MG63 (cell line): ENCODE data around the gene CRISP2. TPM values are rescaled to one million over a fixed set of nuclear protein-coding genes. Genes with fewer than 3 reads are reported as not detected.
"Not testable (repeated sequence)": the region's sequence is repeated elsewhere in the genome, so short reads cannot be mapped to it uniquely, and the experiment has no call there.

Source experiments
- DNase-seq: peaks from one replicate; pipeline ENCODE4 v3.0.0-alpha.2; 2020
- H3K27me3 ChIP-seq: fragments of 250-450 bp; sonication (Bioruptor Pico); 2 replicates; pipeline ENCODE4 v1.5.1; 2020; ENCODE audit warnings: mild to moderate bottlenecking, moderate library complexity
- H3K36me3 ChIP-seq: fragments of 250-450 bp; sonication (Bioruptor Pico); 2 replicates; pipeline ENCODE4 v1.5.1; 2020; ENCODE audit warnings: mild to moderate bottlenecking, moderate library complexity
- H3K4me3 ChIP-seq: fragments of 250-450 bp; sonication (Bioruptor Pico); 2 replicates; pipeline ENCODE4 v1.5.1; 2020; ENCODE audit warnings: mild to moderate bottlenecking, moderate library complexity
- H3K9me3 ChIP-seq: fragments of 250-450 bp; sonication (Bioruptor Pico); 2 replicates; pipeline ENCODE4 v1.5.1; 2020; ENCODE audit warnings: mild to moderate bottlenecking, moderate library complexity
- total RNA-seq: library from RNA; depleted of rRNA; stranded (reverse); fragments of >200 nt; shearing (Covaris generic); gene quantifications from 2 replicates; pipeline ENCODE4 v1.2.3, GENCODE V29; 2014; ENCODE audit warnings: low replicate concordance; rRNA removed

The CRISP2 gene, protein sequence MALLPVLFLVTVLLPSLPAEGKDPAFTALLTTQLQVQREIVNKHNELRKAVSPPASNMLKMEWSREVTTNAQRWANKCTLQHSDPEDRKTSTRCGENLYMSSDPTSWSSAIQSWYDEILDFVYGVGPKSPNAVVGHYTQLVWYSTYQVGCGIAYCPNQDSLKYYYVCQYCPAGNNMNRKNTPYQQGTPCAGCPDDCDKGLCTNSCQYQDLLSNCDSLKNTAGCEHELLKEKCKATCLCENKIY
- not detected in 2 replicates for total RNA-seq

DNA sequence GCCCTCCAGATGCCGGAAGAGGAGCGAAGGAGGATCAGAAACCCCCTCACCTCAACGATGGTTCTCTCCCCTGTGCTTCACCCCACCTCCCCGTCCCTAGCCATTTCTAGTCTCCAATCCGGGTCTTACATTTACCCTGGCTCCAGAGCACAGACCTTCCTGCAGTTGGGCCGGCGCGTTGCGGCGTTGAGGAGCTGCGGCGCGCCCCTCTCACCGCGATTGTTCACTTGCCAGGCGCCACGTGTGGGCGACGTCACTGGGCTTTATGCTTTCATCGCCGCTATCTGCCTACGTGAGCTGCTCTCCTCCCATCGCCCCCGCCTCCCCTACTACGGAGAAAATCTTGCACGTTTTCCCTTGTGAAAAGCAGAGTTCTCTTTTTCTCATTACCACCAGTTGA lies at the start of gene CRISP2:
Gene CRISP2, minus strand, starts transcription at position 198 of the 400 bp plus-strand sequence. CDS start 4,347 bp downstream, outside the sequence.
- no peaks in the 10 kb centered on the region for H3K27me3 ChIP-seq
- no peaks in the 10 kb centered on the region for H3K9me3 ChIP-seq
- DNase-seq, result peak; percentile 12
- no peaks in the 10 kb centered on the region for H3K36me3 ChIP-seq
- H3K4me3 ChIP-seq, result no peak within 1 kb of the TSS

- Histone ChIP-seq H3K27me3 (no peaks in the 10 kb centered on the region), H3K9me3 (no peaks in the 10 kb centered on the region), H3K36me3 (no peaks in the 10 kb centered on the region), H3K4me3 (no peak within 1 kb of the TSS)
- DNase-seq, result no peak
Observed at GRCh38 chr6:49744259-49744658, 30.9 kb upstream of the CRISP2 start, which contains the start of gene CRISP3. Gene CRISP3, minus strand, starts transcription at chr6:49744388. Its CDS starts 21 bp downstream, at chr6:49744367.

- Histone ChIP-seq H3K27me3 (no peaks in the 10 kb centered on the region), H3K4me3 (no peak overlapping the region), H3K36me3 (no peaks in the 10 kb centered on the region), H3K9me3 (no peaks in the 10 kb centered on the region)
- no peak for DNase-seq
Observed at GRCh38 chr6:49743429-49743828, 30.1 kb upstream of the CRISP2 start.

DNA sequence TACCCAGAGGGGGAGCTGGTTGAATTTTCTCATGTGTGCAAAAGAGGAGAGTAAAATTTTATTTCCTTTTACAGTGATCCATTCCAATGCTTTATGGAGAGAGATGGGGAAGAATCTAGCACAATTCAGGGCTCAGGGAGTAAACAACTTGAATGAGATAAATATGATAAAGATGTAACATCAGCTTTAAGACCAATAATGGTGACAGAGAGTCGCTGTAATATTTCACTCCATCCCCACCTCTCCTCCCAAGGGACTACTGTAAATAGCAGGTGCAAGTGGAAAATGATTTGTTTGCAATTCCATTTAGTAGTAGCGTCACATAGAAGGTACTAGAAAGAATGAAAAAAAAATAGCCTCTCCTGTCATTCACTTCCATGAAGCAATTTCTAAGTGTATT lies 26.1 kb upstream of the CRISP2 start:
- Histone ChIP-seq H3K36me3 (no peaks in the 10 kb centered on the region), H3K9me3 (no peaks in the 10 kb centered on the region), H3K4me3 (no peak overlapping the region), H3K27me3 (no peaks in the 10 kb centered on the region)
- DNase-seq, result no peak

DNA sequence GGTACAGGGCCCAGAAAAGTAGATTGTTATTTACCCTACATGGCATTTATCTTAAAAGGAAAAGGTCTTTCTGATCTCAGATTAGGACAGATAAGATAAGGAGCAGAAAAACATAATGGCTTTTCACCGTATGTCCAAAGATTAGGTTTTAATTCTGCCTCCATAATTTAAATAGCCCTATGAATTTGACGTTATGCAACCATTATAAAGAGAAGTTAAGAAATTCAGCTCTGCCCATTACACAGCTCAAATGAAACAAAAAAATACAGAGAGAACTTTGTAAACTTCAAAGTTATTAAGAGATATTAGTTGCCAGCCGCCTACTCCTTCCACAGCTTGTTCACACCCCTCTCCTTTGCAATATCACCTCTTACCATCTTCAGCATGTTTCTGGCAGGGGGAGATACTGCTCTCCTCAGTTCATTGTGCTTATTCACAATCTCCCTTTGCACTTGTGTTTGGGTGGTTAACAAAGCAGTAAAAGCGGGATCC lies 22.7 kb upstream of the CRISP2 start:
- H3K36me3 ChIP-seq, result no peaks in the 10 kb centered on the region
- H3K27me3 ChIP-seq, result no peaks in the 10 kb centered on the region
- no peaks in the 10 kb centered on the region for H3K9me3 ChIP-seq
- DNase-seq, result no peak
- H3K4me3 ChIP-seq, result no peak overlapping the region

DNA sequence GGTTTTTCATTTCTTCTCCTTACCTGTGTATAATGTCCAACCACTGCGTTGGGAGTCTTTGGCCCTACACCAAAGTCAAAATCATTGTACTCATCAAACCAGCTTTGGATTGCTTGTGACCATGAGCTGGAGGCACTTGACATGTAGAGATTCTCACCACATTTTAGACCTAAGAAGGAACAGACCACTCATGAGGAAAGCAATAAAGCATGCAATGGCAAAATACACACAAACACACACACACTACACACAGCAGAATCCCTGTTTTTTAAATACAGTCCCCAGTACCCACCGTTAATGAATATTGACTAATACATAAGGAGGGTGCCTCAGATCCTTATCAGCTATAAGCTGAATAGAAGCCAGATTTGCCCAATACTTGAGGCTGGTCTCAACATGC lies 20.3 kb upstream of the CRISP2 start:
- no peaks in the 10 kb centered on the region for H3K36me3 ChIP-seq
- no peaks in the 10 kb centered on the region for H3K27me3 ChIP-seq
- DNase-seq, result no peak
- no peaks in the 10 kb centered on the region for H3K9me3 ChIP-seq
- H3K4me3 ChIP-seq, result no peak overlapping the region

GRCh38 chr6:49732781-49733180 lies 19.4 kb upstream of the CRISP2 start:
- Histone ChIP-seq H3K27me3 (no peaks in the 10 kb centered on the region), H3K4me3 (no peak overlapping the region), H3K36me3 (no peaks in the 10 kb centered on the region), H3K9me3 (no peaks in the 10 kb centered on the region)
- DNase-seq, result no peak

- Histone ChIP-seq H3K4me3 (no peak overlapping the region), H3K9me3 (no peaks in the 10 kb centered on the region), H3K27me3 (no peaks in the 10 kb centered on the region), H3K36me3 (no peaks in the 10 kb centered on the region)
- DNase-seq, result no peak
Observed at GRCh38 chr6:49730251-49730650, 16.9 kb upstream of the CRISP2 start.

GRCh38 chr6:49723917-49724316 lies 10.6 kb upstream of the CRISP2 start:
- not testable (repeated sequence) for DNase-seq, H3K9me3 ChIP-seq, H3K27me3 ChIP-seq, H3K36me3 ChIP-seq, H3K4me3 ChIP-seq

DNA sequence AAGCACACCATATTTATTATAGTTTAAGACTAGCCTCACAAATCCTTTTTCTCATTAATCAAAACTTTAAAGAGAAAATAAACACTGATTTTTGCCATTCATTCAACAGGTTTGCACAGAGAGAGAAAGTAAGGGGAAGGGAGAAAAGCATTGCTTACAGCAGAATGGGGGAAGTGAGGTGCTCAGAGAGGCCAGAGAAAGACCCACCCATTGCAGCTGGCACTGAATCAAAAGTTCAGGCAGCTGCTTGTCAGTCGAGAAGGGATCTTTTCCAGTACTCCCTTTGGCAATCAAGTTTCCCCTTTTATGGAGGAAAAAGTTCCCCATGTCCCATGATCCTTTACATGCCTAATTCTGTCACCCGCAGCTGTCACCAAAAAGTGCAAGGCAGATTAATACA lies 8.0 kb upstream of the CRISP2 start:
- Histone ChIP-seq H3K36me3 (no peaks in the 10 kb centered on the region), H3K4me3 (no peak overlapping the region), H3K27me3 (no peaks in the 10 kb centered on the region), H3K9me3 (peaks cover 5% of the 10 kb centered on the region; the same call in 1 of the 2 replicates)
- no peak for DNase-seq

- no peaks in the 10 kb centered on the region for H3K27me3 ChIP-seq
Observed at GRCh38 chr6:49720372-49720771, 7.0 kb upstream of the CRISP2 start.

DNA sequence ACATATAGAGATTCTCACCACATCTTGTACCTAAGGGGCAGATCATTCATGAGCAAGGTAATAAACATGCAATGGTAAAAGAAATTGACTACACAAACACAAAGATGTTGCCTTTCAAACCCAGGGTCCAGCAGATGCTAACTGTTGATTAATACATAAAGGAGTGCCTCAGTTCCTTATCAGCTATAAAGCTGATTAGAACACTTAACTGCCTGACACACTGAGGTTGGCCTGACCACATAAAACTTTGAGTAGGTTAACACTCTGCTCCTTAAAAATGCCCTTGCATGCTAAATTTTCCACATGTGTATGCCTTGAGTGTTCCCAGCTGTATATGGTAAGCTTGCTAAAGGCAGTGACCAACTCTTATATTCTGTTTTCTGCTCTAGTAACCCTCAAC lies 14.9 kb downstream of the CRISP2 start:
- no peaks in the 10 kb centered on the region for H3K27me3 ChIP-seq
- H3K4me3 ChIP-seq, result no peak overlapping the region
- H3K36me3 ChIP-seq, result no peaks in the 10 kb centered on the region
- peaks cover 9% of the 10 kb centered on the region; the same call in 1 of the 2 replicates for H3K9me3 ChIP-seq
- DNase-seq, result no peak

More at GRCh38 chr6:49720372-49720771, 7.0 kb upstream of the CRISP2 start:
- Histone ChIP-seq H3K4me3 (no peak overlapping the region), H3K9me3 (peaks cover 5% of the 10 kb centered on the region; the same call in 1 of the 2 replicates), H3K36me3 (no peaks in the 10 kb centered on the region)
- no peak for DNase-seq

GRCh38 chr6:49693512-49693911 lies 19.8 kb downstream of the CRISP2 start:
- DNase-seq, result no peak
- no peak overlapping the region for H3K4me3 ChIP-seq

DNA sequence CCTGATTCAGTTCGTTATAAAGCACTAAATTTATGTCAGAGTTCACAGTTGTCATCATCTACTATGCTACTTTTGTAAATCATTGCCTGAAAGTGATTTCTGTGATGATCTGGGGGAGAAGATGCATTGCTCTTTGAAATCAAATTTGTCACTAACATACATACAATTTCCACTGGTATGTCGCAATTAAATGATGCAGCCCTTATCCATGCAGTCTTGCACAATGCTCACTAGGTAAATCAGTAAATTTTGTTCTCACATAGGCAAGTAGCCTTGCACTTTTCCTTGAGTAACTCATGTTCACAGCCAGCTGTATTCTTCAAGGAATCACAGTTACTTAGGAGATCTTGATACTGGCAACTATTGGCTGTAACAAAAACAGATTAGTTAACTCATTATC lies 20.8 kb downstream of the CRISP2 start:
- Histone ChIP-seq H3K36me3 (no peaks in the 10 kb centered on the region), H3K4me3 (no peak overlapping the region), H3K9me3 (peaks cover 7% of the 10 kb centered on the region), H3K27me3 (no peaks in the 10 kb centered on the region)
- DNase-seq, result no peak

More at GRCh38 chr6:49693512-49693911, 19.8 kb downstream of the CRISP2 start:
- H3K27me3 ChIP-seq, result no peaks in the 10 kb centered on the region
- H3K36me3 ChIP-seq, result no peaks in the 10 kb centered on the region
- peaks cover 7% of the 10 kb centered on the region for H3K9me3 ChIP-seq

- no peak overlapping the region for H3K4me3 ChIP-seq
- DNase-seq, result peak; percentile 52
- no peaks in the 10 kb centered on the region for H3K36me3 ChIP-seq
- no peaks in the 10 kb centered on the region for H3K9me3 ChIP-seq
- H3K27me3 ChIP-seq, result no peaks in the 10 kb centered on the region
Observed at GRCh38 chr6:49676671-49677281, 36.6 kb downstream of the CRISP2 start.

GRCh38 chr6:49675816-49676215 lies 37.5 kb downstream of the CRISP2 start:
- no peaks in the 10 kb centered on the region for H3K9me3 ChIP-seq
- H3K36me3 ChIP-seq, result no peaks in the 10 kb centered on the region
- no peak overlapping the region for H3K4me3 ChIP-seq
- no peaks in the 10 kb centered on the region for H3K27me3 ChIP-seq
- DNase-seq, result no peak

DNA sequence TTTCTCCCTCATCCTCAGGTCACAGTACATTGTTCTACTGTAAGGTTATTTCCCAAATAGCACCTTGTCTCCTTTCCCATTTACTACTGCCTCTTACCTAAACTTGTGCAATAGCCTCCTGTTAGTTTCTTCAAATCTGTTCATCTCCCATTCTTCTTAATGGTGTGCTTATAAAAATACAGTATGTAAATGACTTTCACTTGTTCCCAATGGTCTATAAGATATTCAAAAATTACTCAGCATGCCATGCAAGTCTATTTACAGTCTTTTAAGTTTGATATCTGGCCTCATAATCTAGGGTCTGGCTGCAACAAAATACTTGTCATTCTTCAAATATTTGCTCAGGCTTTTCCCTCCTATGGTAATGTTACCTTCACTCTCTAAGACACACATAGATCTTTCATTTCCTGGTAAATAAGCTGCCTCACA lies 45.2 kb downstream of the CRISP2 start:
- no peak overlapping the region for H3K4me3 ChIP-seq
- DNase-seq, result no peak
- H3K9me3 ChIP-seq, result 0 out of 2 replicates have a peak, but pooled peaks cover 2% of the 10 kb centered on the region
- no peaks in the 10 kb centered on the region for H3K36me3 ChIP-seq
- H3K27me3 ChIP-seq, result no peaks in the 10 kb centered on the region
